Testis (tissue), 2 donors: ENCODE results near the gene SLC47A1.
"Not testable (repeated sequence)": the region's sequence is repeated elsewhere in the genome, so short reads cannot be mapped to it uniquely, and the experiment has no call there.

ENCODE experiments used
- POLR2A ChIP-seq: fragments of 450-650 bp; IDR thresholded peaks from one replicate; pipeline ENCODE4 v1.6.1; 2017; ENCODE audit warnings: antibody characterized with exemption, mild to moderate bottlenecking, moderate library complexity
- TF ChIP-seq, protein P1 (sequence below), 3 experiments: fragments of 450-650 bp in 2 of 3; fragments of 200-600 bp in 1 of 3; sonication (generic) in 1 of 3; IDR thresholded peaks; one replicate each; pipeline ENCODE4 v1.5.1; 2016 to 2019; ENCODE audit warnings: antibody characterized with exemption in 3 of 3, mild to moderate bottlenecking in 2 of 3, moderate library complexity in 1 of 3

DNA sequence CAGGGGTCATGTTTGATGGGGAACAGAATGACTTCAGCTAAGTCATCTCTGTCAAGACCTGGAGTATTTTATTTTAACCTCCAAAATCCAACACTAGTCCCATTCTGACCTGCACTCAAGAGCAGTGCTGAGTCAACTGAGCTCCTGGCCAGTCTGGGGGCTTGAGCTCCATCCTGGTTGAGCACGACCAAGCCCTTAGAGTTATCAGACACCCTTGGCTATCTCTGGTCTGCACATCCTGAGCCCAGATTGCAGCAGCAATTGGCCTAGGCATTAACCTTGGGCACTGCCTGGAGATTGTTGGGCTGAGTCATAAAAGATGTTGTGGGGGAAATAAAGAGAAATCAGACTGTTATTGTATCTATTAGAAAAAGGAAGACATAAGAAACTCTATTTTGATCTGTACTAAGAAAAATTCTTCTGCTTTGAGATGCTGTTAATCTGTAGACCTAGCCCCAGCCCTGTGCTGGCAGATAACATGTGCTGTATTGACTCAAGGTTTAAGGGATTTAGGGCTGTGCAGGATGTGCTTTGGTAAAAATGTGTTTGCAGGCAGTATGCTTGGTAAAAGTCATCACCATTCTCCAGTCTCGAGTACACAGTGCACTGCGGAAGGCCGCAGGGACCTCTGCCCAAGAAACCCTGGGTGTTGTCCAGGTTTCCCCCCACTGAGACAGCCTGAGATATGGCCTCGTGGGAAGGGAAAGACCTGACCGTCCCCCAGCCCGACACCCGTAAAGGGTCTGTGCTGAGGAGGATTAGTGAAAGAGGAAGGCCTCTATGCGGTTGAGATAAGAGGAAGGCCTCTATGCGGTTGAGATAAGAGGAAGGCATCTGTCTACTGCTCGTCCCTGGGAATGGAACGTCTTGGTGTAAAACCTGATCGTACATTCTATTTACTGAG, 14.0 kb upstream of the SLC47A1 start:
- TF ChIP-seq, protein P1, sequence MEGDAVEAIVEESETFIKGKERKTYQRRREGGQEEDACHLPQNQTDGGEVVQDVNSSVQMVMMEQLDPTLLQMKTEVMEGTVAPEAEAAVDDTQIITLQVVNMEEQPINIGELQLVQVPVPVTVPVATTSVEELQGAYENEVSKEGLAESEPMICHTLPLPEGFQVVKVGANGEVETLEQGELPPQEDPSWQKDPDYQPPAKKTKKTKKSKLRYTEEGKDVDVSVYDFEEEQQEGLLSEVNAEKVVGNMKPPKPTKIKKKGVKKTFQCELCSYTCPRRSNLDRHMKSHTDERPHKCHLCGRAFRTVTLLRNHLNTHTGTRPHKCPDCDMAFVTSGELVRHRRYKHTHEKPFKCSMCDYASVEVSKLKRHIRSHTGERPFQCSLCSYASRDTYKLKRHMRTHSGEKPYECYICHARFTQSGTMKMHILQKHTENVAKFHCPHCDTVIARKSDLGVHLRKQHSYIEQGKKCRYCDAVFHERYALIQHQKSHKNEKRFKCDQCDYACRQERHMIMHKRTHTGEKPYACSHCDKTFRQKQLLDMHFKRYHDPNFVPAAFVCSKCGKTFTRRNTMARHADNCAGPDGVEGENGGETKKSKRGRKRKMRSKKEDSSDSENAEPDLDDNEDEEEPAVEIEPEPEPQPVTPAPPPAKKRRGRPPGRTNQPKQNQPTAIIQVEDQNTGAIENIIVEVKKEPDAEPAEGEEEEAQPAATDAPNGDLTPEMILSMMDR (IDR thresholded peaks at IDR 0.05): not testable (repeated sequence)
- TF ChIP-seq POLR2A: not testable (repeated sequence)
